ENCODE measurements around the gene IGF2.

The IGF2 gene

GRCh38 chr11:2091786-2092463 is 47.3 kb downstream of the IGF2 start:
- DNase-seq (ENCODE audit: low spot score), result no peak

GRCh38 chr11:2091112-2091746 is 48.0 kb downstream of the IGF2 start:
- no peak for DNase-seq (ENCODE audit: low spot score)

- no peak for DNase-seq (ENCODE audit: low spot score)
Observed at GRCh38 chr11:2090172-2091111, 48.7 kb downstream of the IGF2 start.

GRCh38 chr11:2089536-2090165 is 49.5 kb downstream of the IGF2 start:
- peak; percentile 49 for DNase-seq (ENCODE audit: low spot score)

GRCh38 chr11:2088746-2089535 is 50.2 kb downstream of the IGF2 start:
- no peak for DNase-seq (ENCODE audit: low spot score)

DNA sequence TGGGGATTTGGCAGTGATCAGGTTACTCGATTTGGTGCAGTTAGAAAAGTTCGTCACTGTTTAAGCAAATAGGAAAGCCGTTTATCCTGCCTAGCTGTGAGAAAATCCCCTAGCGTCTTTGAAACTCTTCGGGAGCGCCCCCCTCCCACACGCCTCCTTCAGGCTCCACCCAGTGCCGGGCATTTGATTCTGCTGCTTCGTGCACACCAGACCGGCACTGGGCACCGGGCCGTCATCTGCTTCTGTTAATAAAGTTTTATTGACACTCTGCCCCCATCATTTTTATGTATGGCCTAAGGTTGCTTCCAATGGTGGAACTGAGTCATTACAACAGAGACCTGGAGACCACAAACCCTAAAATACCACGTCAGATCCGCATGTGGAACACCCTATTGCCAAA is 50.9 kb downstream of the IGF2 start:
- no peak for DNase-seq (ENCODE audit: low spot score)

- DNase-seq (ENCODE audit: low spot score), result no peak
Observed at GRCh38 chr11:2086239-2087040, 52.7 kb downstream of the IGF2 start.

DNA sequence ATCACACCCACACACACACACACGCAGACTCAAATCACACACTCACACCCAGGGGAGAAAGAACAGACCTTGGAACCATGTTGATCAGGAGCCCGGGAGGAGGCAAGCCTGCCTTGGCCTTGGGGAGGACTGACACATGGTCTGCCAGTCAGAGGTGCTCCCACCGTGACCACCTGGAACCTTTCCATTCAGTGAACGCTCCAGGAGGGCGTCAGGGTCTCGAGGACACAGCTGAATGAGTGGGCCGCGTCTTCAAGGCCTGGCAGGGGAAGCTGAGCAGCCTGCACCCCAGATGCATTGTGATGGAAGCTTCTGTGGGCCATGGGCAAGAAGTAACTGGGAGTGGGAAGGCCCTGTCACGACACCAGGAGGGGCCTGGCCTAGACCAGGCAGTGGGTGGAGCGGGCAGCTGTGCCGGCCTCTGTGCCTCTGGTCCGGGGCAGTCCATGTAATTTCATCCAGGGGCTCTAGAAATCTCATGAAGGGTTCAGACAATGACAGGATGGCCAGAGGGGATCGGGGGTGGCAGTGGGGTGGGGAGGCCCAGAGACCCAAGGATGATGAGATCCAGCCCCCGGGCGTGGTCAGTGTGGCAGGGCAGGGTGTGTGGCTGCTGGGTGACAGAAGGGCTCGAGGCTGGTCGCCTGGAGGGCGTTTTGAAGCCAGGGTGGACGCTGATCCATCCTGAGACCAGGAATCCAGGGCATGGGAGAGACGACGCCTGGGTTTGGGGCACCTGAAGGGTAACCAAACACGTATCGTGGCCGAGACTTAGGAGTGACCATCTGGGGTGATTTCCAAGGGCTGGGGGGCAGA is 53.7 kb downstream of the IGF2 start:
- no peak for DNase-seq (ENCODE audit: low spot score)

- no peak for DNase-seq (ENCODE audit: low spot score)
Observed at GRCh38 chr11:2084721-2085120, 54.5 kb downstream of the IGF2 start.

All from RKO (cell line).